Muscle layer of colon (tissue), 2 donors: Measurements from ENCODE around the gene STAG2.
"Not testable (repeated sequence)": the region's sequence is repeated elsewhere in the genome, so short reads cannot be mapped to it uniquely, and the experiment has no call there.

Source experiments
- H3K27ac ChIP-seq: one replicate; pipeline ENCODE4 v1.7.0; 2013; ENCODE audit warnings: low read depth, mild to moderate bottlenecking, low read length, moderate library complexity
- H3K27me3 ChIP-seq, 2 donors: one replicate each; pipeline ENCODE4 v1.7.0; 2013; ENCODE audit warnings: low read length in 2 of 2, mild to moderate bottlenecking in 2 of 2; ENCODE audit not compliant: insufficient read depth in 2 of 2, control insufficient read depth in 1 of 2
- H3K36me3 ChIP-seq: one replicate; pipeline ENCODE4 v1.7.0; 2013; ENCODE audit warnings: mild to moderate bottlenecking, low read length; ENCODE audit not compliant: insufficient read depth
- H3K4me1 ChIP-seq: one replicate; pipeline ENCODE4 v1.7.0; 2013; ENCODE audit warnings: mild to moderate bottlenecking, low read length; ENCODE audit not compliant: insufficient read depth
- H3K4me3 ChIP-seq, 2 donors: one replicate each; pipeline ENCODE4 v1.7.0; 2013; ENCODE audit warnings: low read length in 2 of 2, low read depth in 1 of 2, mild to moderate bottlenecking in 1 of 2, moderate library complexity in 1 of 2
- H3K9ac ChIP-seq: one replicate; pipeline ENCODE4 v1.7.0; 2013; ENCODE audit warnings: low read length
- H3K9me3 ChIP-seq: one replicate; pipeline ENCODE4 v1.7.0; 2013; ENCODE audit warnings: mild to moderate bottlenecking, low read length
- donor health status: abdominal sarcoma.
- donor health status: Adenocarcinoma of cecum.

STAG2 gene

GRCh38 chrX:123961268-123962005 lies at the start of gene STAG2:
STAG2 (plus strand) TSS chrX:123961706; CDS start chrX:124022628, 60,922 bp downstream.
- H3K9me3 ChIP-seq, result no peaks in the 10 kb centered on the region
- peak within 1 kb of the TSS; percentile 95 for H3K27ac ChIP-seq
- peak within 1 kb of the TSS; percentile 68 for H3K9ac ChIP-seq
- H3K36me3 ChIP-seq, result no peaks in the 10 kb centered on the region
- peaks cover 4 to 11% of the 10 kb centered on the region in 2 donors for H3K27me3 ChIP-seq
- H3K4me1 ChIP-seq, result no peaks in the 10 kb centered on the region
- H3K4me3 ChIP-seq, result peak within 1 kb of the TSS; percentile 52 to 80

- Histone ChIP-seq H3K9me3 (no peaks in the 10 kb centered on the region), H3K27me3 (no peaks in the 10 kb centered on the region)
Observed at GRCh38 chrX:123917069-123917468, 44.4 kb upstream of the STAG2 start.

GRCh38 chrX:123918106-123918721 lies 43.3 kb upstream of the STAG2 start:
- no peak overlapping the region for H3K9ac ChIP-seq
- no peaks in the 10 kb centered on the region for H3K9me3 ChIP-seq
- H3K4me1 ChIP-seq, result no peaks in the 10 kb centered on the region
- no peaks in the 10 kb centered on the region for H3K27me3 ChIP-seq
- no peak overlapping the region for H3K27ac ChIP-seq
- H3K36me3 ChIP-seq, result no peaks in the 10 kb centered on the region
- no peak overlapping the region for H3K4me3 ChIP-seq

More at GRCh38 chrX:123917069-123917468, 44.4 kb upstream of the STAG2 start:
- H3K4me1 ChIP-seq, result no peaks in the 10 kb centered on the region
- H3K4me3 ChIP-seq, result no peak overlapping the region
- H3K9ac ChIP-seq, result no peak overlapping the region
- no peaks in the 10 kb centered on the region for H3K36me3 ChIP-seq
- H3K27ac ChIP-seq, result no peak overlapping the region

GRCh38 chrX:123920105-123920785 lies 41.3 kb upstream of the STAG2 start:
- Histone ChIP-seq H3K36me3 (no peaks in the 10 kb centered on the region), H3K27ac (no peak overlapping the region), H3K27me3 (no peaks in the 10 kb centered on the region), H3K9ac (no peak overlapping the region), H3K4me3 (no peak overlapping the region), H3K4me1 (no peaks in the 10 kb centered on the region), H3K9me3 (no peaks in the 10 kb centered on the region)

- H3K36me3 ChIP-seq, result no peaks in the 10 kb centered on the region
- H3K27ac ChIP-seq, result no peak overlapping the region
- H3K9ac ChIP-seq, result no peak overlapping the region
- no peak overlapping the region for H3K4me3 ChIP-seq
- no peaks in the 10 kb centered on the region for H3K27me3 ChIP-seq
- H3K9me3 ChIP-seq, result no peaks in the 10 kb centered on the region
- no peaks in the 10 kb centered on the region for H3K4me1 ChIP-seq
Observed at GRCh38 chrX:123923211-123923610, 38.3 kb upstream of the STAG2 start.

- H3K27me3 ChIP-seq, result no peaks in the 10 kb centered on the region
- no peak overlapping the region for H3K9ac ChIP-seq
- no peak overlapping the region for H3K4me3 ChIP-seq
- H3K36me3 ChIP-seq, result no peaks in the 10 kb centered on the region
- H3K4me1 ChIP-seq, result no peaks in the 10 kb centered on the region
- no peak overlapping the region for H3K27ac ChIP-seq
- no peaks in the 10 kb centered on the region for H3K9me3 ChIP-seq
Observed at GRCh38 chrX:123924186-123924585, 37.3 kb upstream of the STAG2 start.

GRCh38 chrX:123927845-123928244 lies 33.7 kb upstream of the STAG2 start:
- H3K9me3 ChIP-seq, result no peaks in the 10 kb centered on the region

GRCh38 chrX:123932055-123932454 lies 29.5 kb upstream of the STAG2 start:
- not testable (repeated sequence) for H3K4me1 ChIP-seq, H3K4me3 ChIP-seq, H3K36me3 ChIP-seq, H3K27ac ChIP-seq, H3K27me3 ChIP-seq, H3K9me3 ChIP-seq, H3K9ac ChIP-seq

More at GRCh38 chrX:123927845-123928244, 33.7 kb upstream of the STAG2 start:
- Histone ChIP-seq H3K4me3 (no peak overlapping the region), H3K9ac (no peak overlapping the region), H3K27ac (no peak overlapping the region), H3K4me1 (no peaks in the 10 kb centered on the region), H3K27me3 (no peaks in the 10 kb centered on the region), H3K36me3 (no peaks in the 10 kb centered on the region)

GRCh38 chrX:123943074-123943473 lies 18.4 kb upstream of the STAG2 start:
- Histone ChIP-seq H3K4me3 (no peak overlapping the region), H3K27me3 (no peaks in the 10 kb centered on the region), H3K4me1 (no peaks in the 10 kb centered on the region), H3K9ac (no peak overlapping the region), H3K9me3 (no peaks in the 10 kb centered on the region), H3K36me3 (no peaks in the 10 kb centered on the region), H3K27ac (no peak overlapping the region)

GRCh38 chrX:123943488-123943887 lies 18.0 kb upstream of the STAG2 start:
- Histone ChIP-seq H3K4me3 (no peak overlapping the region), H3K27me3 (no peaks in the 10 kb centered on the region), H3K4me1 (no peaks in the 10 kb centered on the region), H3K27ac (no peak overlapping the region), H3K9ac (no peak overlapping the region), H3K9me3 (no peaks in the 10 kb centered on the region), H3K36me3 (no peaks in the 10 kb centered on the region)

GRCh38 chrX:123949846-123950245 lies 11.7 kb upstream of the STAG2 start:
- no peaks in the 10 kb centered on the region for H3K4me1 ChIP-seq
- H3K9ac ChIP-seq, result no peak overlapping the region
- no peak overlapping the region for H3K4me3 ChIP-seq
- H3K9me3 ChIP-seq, result no peaks in the 10 kb centered on the region
- H3K36me3 ChIP-seq, result no peaks in the 10 kb centered on the region
- no peaks in the 10 kb centered on the region for H3K27me3 ChIP-seq
- no peak overlapping the region for H3K27ac ChIP-seq
